HepG2 (cell line): ENCODE measurements around the gene SP7. TPM values are rescaled to one million over a fixed set of nuclear protein-coding genes. Genes with fewer than 3 reads are reported as not detected.
"Not testable (repeated sequence)": the region's sequence is repeated elsewhere in the genome, so short reads cannot be mapped to it uniquely, and the experiment has no call there.

Source experiments
- ATAC-seq: fragments of 200-7000 bp; cut with Tn5 transposase; 3 replicates; pipeline ENCODE4 v1.9.1; 2020; ENCODE audit warnings: mild to moderate bottlenecking, moderate library complexity
- BruUV-seq: library from RNA; stranded (reverse); fragments of 400-500 nt; replicated peaks from 2 replicates; lab custom pipeline; 2021; lab: Mats Ljungman, UMichigan
- CTCF ChIA-PET: fragments of 300-600 bp; formaldehyde crosslinking; extraction: SDS; loops from one replicate; lab custom pipeline; 2021; ENCODE audit warnings: low total read pairs, inconsistent platforms, low intra/inter-chr PET ratio; lab: Yijun Ruan, JAX
- POLR2A ChIA-PET: fragments of 350-600 bp; sonication (Branson Sonifier 250); formaldehyde crosslinking; loops from one replicate; lab custom pipeline; 2020; ENCODE audit warnings: antibody characterized with exemption, inconsistent platforms; lab: Yijun Ruan, JAX
- DNase-seq: peaks from one replicate; pipeline ENCODE4 v3.0.0-alpha.2; 2015; ENCODE audit warnings: low spot score
- FAIRE-seq: peaks from 3 replicates; lab custom pipeline; 2011; peaks lifted over from hg19 to GRCh38; lab: Jason Lieb, UNC
- H2AFZ ChIP-seq: one replicate; pipeline ENCODE4 v1.6.1; 2011; ENCODE audit warnings: low read length, inconsistent platforms
- H3K27ac ChIP-seq: fragments of 300-600 bp; 3 replicates; pipeline ENCODE4 v1.8.0; 2011; ENCODE audit warnings: mixed run types, mild to moderate bottlenecking, mixed read lengths, low read length, inconsistent platforms; ENCODE audit not compliant: insufficient read depth; ENCODE audit errors: extremely low read length
- H3K27me3 ChIP-seq, 2 experiments: fragments of 200-600 bp in 1 of 2; 2 replicates in 1 of 2; 3 replicates in 1 of 2; pipeline versions ENCODE4 v1.6.0 to v1.8.0; 2011; ENCODE audit warnings: low read length in 2 of 2, mild to moderate bottlenecking in 2 of 2, moderate library complexity in 2 of 2, inconsistent platforms in 1 of 2; ENCODE audit not compliant: insufficient read depth in 2 of 2, control insufficient read depth in 1 of 2
- H3K36me3 ChIP-seq, 2 experiments: fragments of 200-600 bp in 1 of 2; replicated peaks in 1 of 2; 2 replicates in 1 of 2; 3 replicates in 1 of 2; pipeline versions ENCODE4 v1.5.1 to v1.8.0; 2011; ENCODE audit warnings: low read length in 2 of 2, inconsistent platforms in 1 of 2; ENCODE audit not compliant: insufficient read depth in 2 of 2, control insufficient read depth in 1 of 2
- H3K4me1 ChIP-seq: 2 replicates; pipeline ENCODE4 v1.5.1; 2012; ENCODE audit warnings: low read length, inconsistent platforms; ENCODE audit not compliant: insufficient read depth
- H3K4me2 ChIP-seq: 2 replicates; pipeline ENCODE4 v1.6.0; 2011; ENCODE audit warnings: low read depth, low read length, inconsistent platforms
- H3K4me3 ChIP-seq, 3 experiments: fragments of 200-600 bp in 1 of 3; sonication (generic), shearing (Covaris generic) in 1 of 3; replicated peaks in 1 of 3; 2 replicates each; pipeline ENCODE4 v1.5.1; 2011 to 2016; ENCODE audit warnings: low read length in 3 of 3, inconsistent platforms in 2 of 3, low read depth in 2 of 3, mild to moderate bottlenecking in 2 of 3, control low read depth in 1 of 3, mixed read lengths in 1 of 3; ENCODE audit not compliant: insufficient read depth in 1 of 3
- H3K79me2 ChIP-seq: one replicate; pipeline ENCODE4 v1.6.1; 2011; ENCODE audit warnings: low read length, inconsistent platforms; ENCODE audit not compliant: insufficient read depth
- H3K9ac ChIP-seq: 2 replicates; pipeline ENCODE4 v1.6.0; 2011; ENCODE audit warnings: mild to moderate bottlenecking, low read depth, low read length, inconsistent platforms; ENCODE audit not compliant: insufficient read depth
- H3K9me3 ChIP-seq: 2 replicates; pipeline ENCODE4 v1.5.1; 2012; ENCODE audit warnings: mild to moderate bottlenecking, low read length
- H4K20me1 ChIP-seq: 2 replicates; pipeline ENCODE4 v1.6.0; 2011; ENCODE audit warnings: inconsistent platforms, mild to moderate bottlenecking, low read length, moderate library complexity; ENCODE audit not compliant: insufficient read depth
- CEBPB ChIP-seq: IDR thresholded peaks from 2 replicates; pipeline ENCODE4 v1.6.1; 2011; ENCODE audit warnings: low read depth, low read length, improper control_type of control experiment, borderline replicate concordance
- CEBPG ChIP-seq: IDR thresholded peaks from 2 replicates; pipeline ENCODE4 v1.6.1; 2016
- ZBTB21 ChIP-seq: sonication (generic); formaldehyde crosslinking; IDR thresholded peaks from 2 replicates; pipeline ENCODE4 v1.4.0; 2020; ENCODE audit warnings: missing genetic modification reagents
- ZFP36L1 ChIP-seq: sonication (generic); formaldehyde crosslinking; IDR thresholded peaks from 2 replicates; pipeline ENCODE4 v1.8.0; 2022; ENCODE audit warnings: mild to moderate bottlenecking, missing genetic modification reagents, moderate library complexity
- WGBS: methylation state at CpG from one replicate; pipeline ENCODE4 v1.1.6; 2017; ENCODE audit warnings: low lambda C conversion rate; 5-methylcytosine and 5-hydroxymethylcytosine counted together
- in situ Hi-C: cut with HindIII; loops from 2 replicates; pipeline ENCODE4 v1.10.0; 2017; ENCODE audit warnings: low pct_unique_long_range_greater_than_20kb; ENCODE audit not compliant: extremely low pct_ligation_motif_present
- intact Hi-C: fragments of 100-400 bp; cut with micrococcal nuclease; formaldehyde crosslinking; loops from one replicate; pipeline ENCODE4 v1.10.0; 2022; ENCODE audit not compliant: unreplicated experiment
- polyA plus RNA-seq, 8 experiments: library from polyadenylated mRNA; depleted of rRNA in 3 of 8; stranded (reverse) in 7 of 8; unstranded in 1 of 8; fragments of >200 nt; fragmentation: Illumina TruSeq in 4 of 8; extraction: Trizol in 4 of 8; gene quantifications; 2 replicates each; pipeline versions ENCODE4 v1.2.1 to v1.2.3, GENCODE V29; 2011 to 2016; ENCODE audit warnings: low read depth in 4 of 8, missing spikeins in 1 of 8, mixed read lengths in 1 of 8; ENCODE audit not compliant: insufficient read depth in 1 of 8
- total RNA-seq, 5 experiments: library from RNA; depleted of rRNA; stranded (reverse); fragments of >200 nt; fragmentation: Illumina TruSeq; extraction: Trizol; gene quantifications; 2 replicates each; pipeline ENCODE4 v1.2.3, GENCODE V29; 2016; ENCODE audit warnings: low read depth in 1 of 5
- TF ChIP-seq, protein P1 (sequence below): sonication (generic); formaldehyde crosslinking; IDR thresholded peaks from 2 replicates; pipeline ENCODE4 v1.4.0; 2020; ENCODE audit warnings: missing genetic modification reagents
- TF ChIP-seq, protein P2 (sequence below): sonication (generic); formaldehyde crosslinking; IDR thresholded peaks from 2 replicates; pipeline ENCODE4 v1.5.1; 2020; ENCODE audit warnings: mild to moderate bottlenecking, missing genetic modification reagents, moderate library complexity

Gene SP7
- total and polyA plus RNA-seq, 2 of the 13 experiments (the other 11 are each of a cell fraction or from before 2014, with no cell fraction given): not detected

DNA sequence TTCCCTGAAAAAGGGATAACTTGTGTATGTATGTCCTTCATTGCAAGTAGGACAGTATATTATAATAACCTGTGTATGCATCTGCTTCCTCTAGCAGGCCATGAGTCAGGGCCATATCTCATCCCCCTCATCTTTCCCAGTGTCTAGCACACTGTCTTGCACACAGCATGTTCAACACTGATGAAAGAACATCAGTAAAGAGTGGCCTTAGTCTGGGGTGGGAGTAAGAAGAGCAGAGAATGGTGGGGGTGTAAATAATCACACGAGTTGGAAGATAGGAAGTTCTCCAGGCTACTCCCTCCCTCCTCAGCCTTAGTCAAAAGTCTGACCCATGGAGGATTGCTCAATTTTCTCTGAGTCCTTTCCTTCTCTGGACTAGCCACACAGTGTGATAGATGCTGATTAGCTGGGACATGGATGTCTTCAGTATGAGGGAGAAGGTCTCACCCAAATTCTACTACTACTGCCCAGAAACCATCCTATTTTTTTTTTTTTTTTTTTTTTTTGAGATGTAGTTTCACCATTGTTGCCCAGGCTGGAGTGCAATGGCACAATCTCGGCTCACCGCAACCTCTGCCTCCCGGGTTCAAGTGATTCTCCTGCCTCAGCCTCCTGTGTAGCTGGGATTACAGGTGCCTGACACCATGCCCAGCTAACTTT is 29.2 kb upstream of the SP7 start:
- Histone ChIP-seq H3K36me3 (no peaks in the 10 kb centered on the region), H3K4me1 (peaks cover 10% of the 10 kb centered on the region), H3K4me2 (peak overlapping the region; percentile 33; the same call in 1 of the 2 replicates), H3K79me2 (no peaks in the 10 kb centered on the region), H3K4me3 (no peak overlapping the region), H3K9ac (no peak overlapping the region), H4K20me1 (no peaks in the 10 kb centered on the region), H3K27ac (no peak overlapping the region), H3K9me3 (no peaks in the 10 kb centered on the region), H2AFZ (no peak overlapping the region), H3K27me3 (no peaks in the 10 kb centered on the region)
- no TSS peak for BruUV-seq
- DNase-seq (no peak), ATAC-seq (peak; percentile 52), FAIRE-seq (no peak)
- intact Hi-C loops: no loop called here
- POLR2A ChIA-PET: interaction anchor here (1.8 to 2.8 kb wide), 2 partner anchors 14 to 76 kb away, joined by 6 to 11 read pairs; partner anchors contain the start of genes PRR13 and SP1
- 46% methylated on average over 4 of the region's 4 CpGs for WGBS
- CTCF ChIA-PET: no interaction called here
- TF ChIP-seq, protein P1, sequence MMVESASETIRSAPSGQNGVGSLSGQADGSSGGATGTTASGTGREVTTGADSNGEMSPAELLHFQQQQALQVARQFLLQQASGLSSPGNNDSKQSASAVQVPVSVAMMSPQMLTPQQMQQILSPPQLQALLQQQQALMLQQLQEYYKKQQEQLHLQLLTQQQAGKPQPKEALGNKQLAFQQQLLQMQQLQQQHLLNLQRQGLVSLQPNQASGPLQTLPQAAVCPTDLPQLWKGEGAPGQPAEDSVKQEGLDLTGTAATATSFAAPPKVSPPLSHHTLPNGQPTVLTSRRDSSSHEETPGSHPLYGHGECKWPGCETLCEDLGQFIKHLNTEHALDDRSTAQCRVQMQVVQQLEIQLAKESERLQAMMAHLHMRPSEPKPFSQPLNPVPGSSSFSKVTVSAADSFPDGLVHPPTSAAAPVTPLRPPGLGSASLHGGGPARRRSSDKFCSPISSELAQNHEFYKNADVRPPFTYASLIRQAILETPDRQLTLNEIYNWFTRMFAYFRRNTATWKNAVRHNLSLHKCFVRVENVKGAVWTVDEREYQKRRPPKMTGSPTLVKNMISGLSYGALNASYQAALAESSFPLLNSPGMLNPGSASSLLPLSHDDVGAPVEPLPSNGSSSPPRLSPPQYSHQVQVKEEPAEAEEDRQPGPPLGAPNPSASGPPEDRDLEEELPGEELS (CRISPR knock-in tag): no peak
- TF ChIP-seq, protein P2, sequence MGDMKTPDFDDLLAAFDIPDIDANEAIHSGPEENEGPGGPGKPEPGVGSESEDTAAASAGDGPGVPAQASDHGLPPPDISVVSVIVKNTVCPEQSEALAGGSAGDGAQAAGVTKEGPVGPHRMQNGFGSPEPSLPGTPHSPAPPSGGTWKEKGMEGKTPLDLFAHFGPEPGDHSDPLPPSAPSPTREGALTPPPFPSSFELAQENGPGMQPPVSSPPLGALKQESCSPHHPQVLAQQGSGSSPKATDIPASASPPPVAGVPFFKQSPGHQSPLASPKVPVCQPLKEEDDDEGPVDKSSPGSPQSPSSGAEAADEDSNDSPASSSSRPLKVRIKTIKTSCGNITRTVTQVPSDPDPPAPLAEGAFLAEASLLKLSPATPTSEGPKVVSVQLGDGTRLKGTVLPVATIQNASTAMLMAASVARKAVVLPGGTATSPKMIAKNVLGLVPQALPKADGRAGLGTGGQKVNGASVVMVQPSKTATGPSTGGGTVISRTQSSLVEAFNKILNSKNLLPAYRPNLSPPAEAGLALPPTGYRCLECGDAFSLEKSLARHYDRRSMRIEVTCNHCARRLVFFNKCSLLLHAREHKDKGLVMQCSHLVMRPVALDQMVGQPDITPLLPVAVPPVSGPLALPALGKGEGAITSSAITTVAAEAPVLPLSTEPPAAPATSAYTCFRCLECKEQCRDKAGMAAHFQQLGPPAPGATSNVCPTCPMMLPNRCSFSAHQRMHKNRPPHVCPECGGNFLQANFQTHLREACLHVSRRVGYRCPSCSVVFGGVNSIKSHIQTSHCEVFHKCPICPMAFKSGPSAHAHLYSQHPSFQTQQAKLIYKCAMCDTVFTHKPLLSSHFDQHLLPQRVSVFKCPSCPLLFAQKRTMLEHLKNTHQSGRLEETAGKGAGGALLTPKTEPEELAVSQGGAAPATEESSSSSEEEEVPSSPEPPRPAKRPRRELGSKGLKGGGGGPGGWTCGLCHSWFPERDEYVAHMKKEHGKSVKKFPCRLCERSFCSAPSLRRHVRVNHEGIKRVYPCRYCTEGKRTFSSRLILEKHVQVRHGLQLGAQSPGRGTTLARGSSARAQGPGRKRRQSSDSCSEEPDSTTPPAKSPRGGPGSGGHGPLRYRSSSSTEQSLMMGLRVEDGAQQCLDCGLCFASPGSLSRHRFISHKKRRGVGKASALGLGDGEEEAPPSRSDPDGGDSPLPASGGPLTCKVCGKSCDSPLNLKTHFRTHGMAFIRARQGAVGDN (CRISPR knock-in tag): no peak
- TF ChIP-seq CEBPG (CRISPR knock-in tag) (peak; percentile 44; the same call in 1 of the 2 replicates), ZFP36L1 (CRISPR knock-in tag) (0 out of 2 replicates have a peak, but pooled peaks have one; percentile 24), ZBTB21 (CRISPR knock-in tag) (no peak), CEBPB (peak; percentile 54; the same call in 1 of the 2 replicates)
- in situ Hi-C loops: no loop called here

DNA sequence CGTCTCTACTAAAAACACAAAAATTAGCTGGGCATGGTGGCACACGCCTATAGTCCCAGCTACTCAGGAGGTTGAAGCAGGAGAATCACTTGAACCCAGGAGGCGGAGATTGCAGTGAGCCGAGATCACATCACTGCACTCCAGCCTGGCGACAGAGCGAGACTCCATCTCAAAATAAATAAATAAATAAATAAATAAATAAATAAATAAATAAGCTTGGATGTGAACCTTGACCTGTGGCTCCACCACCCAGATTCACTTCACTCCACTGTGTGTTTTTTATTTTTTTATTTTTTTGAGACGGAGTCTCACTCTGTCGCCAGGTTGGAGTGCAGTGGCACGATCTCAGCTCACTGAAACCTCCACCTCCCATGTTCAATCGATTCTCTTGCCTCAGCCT is 25.5 kb upstream of the SP7 start:
- ATAC-seq, H3K9me3 ChIP-seq, H3K36me3 ChIP-seq, H3K27me3 ChIP-seq, H3K9ac ChIP-seq, H2AFZ ChIP-seq, H3K79me2 ChIP-seq, H3K4me2 ChIP-seq, FAIRE-seq, H4K20me1 ChIP-seq, CTCF ChIA-PET, BruUV-seq, H3K4me3 ChIP-seq, H3K27ac ChIP-seq, DNase-seq, intact Hi-C loops, in situ Hi-C loops: not testable (repeated sequence)
- WGBS: 59% methylated on average over 10 of the region's 10 CpGs
- peaks cover 10% of the 10 kb centered on the region for H3K4me1 ChIP-seq
- POLR2A ChIA-PET: interaction anchor here (0.9 kb wide), 1 partner anchor 37 kb away, joined by 3 read pairs; no protein-coding TSS in a partner anchor
